GM18520 (cell line): ENCODE measurements around the gene OR8G1.
"Not testable (repeated sequence)": the region's sequence is repeated elsewhere in the genome, so short reads cannot be mapped to it uniquely, and the experiment has no call there.

Source experiments
- ATAC-seq: cut with Tn5 transposase; IDR thresholded peaks from one replicate; pipeline ENCODE4 v1.9.1; 2021; ENCODE audit not compliant: unreplicated experiment

The OR8G1 gene

GRCh38 chr11:124240621-124241397, at the start of gene OR8G1:
Gene OR8G1 (plus strand): TSS chr11:124241095. CDS start chr11:124249676, 8,581 bp downstream.
- ATAC-seq, result no peak

GRCh38 chr11:124193221-124194010, 47.5 kb upstream of the OR8G1 start:
- no peak for ATAC-seq

- no peak for ATAC-seq
These were observed 46.4 kb upstream of the OR8G1 start for GRCh38 chr11:124194293-124195188.

- ATAC-seq, result peak; percentile 64
These were observed 45.6 kb upstream of the OR8G1 start for GRCh38 chr11:124195189-124195734.

- no peak for ATAC-seq
These were observed 42.9 kb upstream of the OR8G1 start for GRCh38 chr11:124197999-124198398.

- ATAC-seq, result no peak
These were observed 42.0 kb upstream of the OR8G1 start for GRCh38 chr11:124198897-124199296.

GRCh38 chr11:124199702-124200101, 41.2 kb upstream of the OR8G1 start:
- ATAC-seq, result no peak

- ATAC-seq, result no peak
These were observed 40.2 kb upstream of the OR8G1 start for GRCh38 chr11:124200671-124201070.

GRCh38 chr11:124202951-124203350, 37.9 kb upstream of the OR8G1 start:
- no peak for ATAC-seq

- ATAC-seq, result no peak
These were observed 36.9 kb upstream of the OR8G1 start for GRCh38 chr11:124204008-124204407.

- no peak for ATAC-seq
These were observed 33.6 kb upstream of the OR8G1 start for GRCh38 chr11:124207102-124207792.

- no peak for ATAC-seq
These were observed 31.0 kb upstream of the OR8G1 start for GRCh38 chr11:124209824-124210357.

GRCh38 chr11:124210421-124210820, 30.5 kb upstream of the OR8G1 start:
- no peak for ATAC-seq

GRCh38 chr11:124211321-124211720, 29.6 kb upstream of the OR8G1 start:
- ATAC-seq, result no peak

GRCh38 chr11:124214027-124214426, 26.9 kb upstream of the OR8G1 start:
- ATAC-seq, result no peak

GRCh38 chr11:124219126-124219525, 21.8 kb upstream of the OR8G1 start:
- no peak for ATAC-seq

- no peak for ATAC-seq
These were observed 18.5 kb upstream of the OR8G1 start for GRCh38 chr11:124222407-124222806.

GRCh38 chr11:124224618-124225423, 16.1 kb upstream of the OR8G1 start:
- not testable (repeated sequence) for ATAC-seq

GRCh38 chr11:124225471-124225870, 15.4 kb upstream of the OR8G1 start:
- no peak for ATAC-seq
